IMR-90 (cell line): ENCODE measurements around the gene CIZ1. TPM values are rescaled to one million over a fixed set of nuclear protein-coding genes. Genes with fewer than 3 reads are reported as not detected.

Experiments used
- ATAC-seq: fragments of 200-7000 bp; cut with Tn5 transposase; 2 replicates; pipeline ENCODE4 v1.9.1; 2020; ENCODE audit warnings: low read depth, mild to moderate bottlenecking, moderate library complexity
- BruUV-seq: library from RNA; stranded (reverse); fragments of 400-500 nt; replicated peaks from 2 replicates; lab custom pipeline; 2021; lab: Mats Ljungman, UMichigan
- CTCF ChIA-PET: fragments of 300-600 bp; formaldehyde crosslinking; extraction: SDS; loops from one replicate; lab custom pipeline; 2021; ENCODE audit warnings: antibody characterized with exemption; lab: Yijun Ruan, JAX
- POLR2A ChIA-PET: fragments of 300-600 bp; sonication (Branson Sonifier 250); formaldehyde crosslinking; loops from one replicate; lab custom pipeline; 2022; ENCODE audit warnings: antibody characterized with exemption; ENCODE audit not compliant: unreplicated experiment; lab: Charles Lee
- DNase-seq: peaks from one replicate; pipeline ENCODE4 v3.0.0; 2013
- H2AFZ ChIP-seq: replicated peaks from 2 replicates; pipeline ENCODE3; 2013; ENCODE audit warnings: low read length, mild to moderate bottlenecking; ENCODE audit not compliant: poor library complexity
- H2AK5ac ChIP-seq: 2 replicates; pipeline ENCODE4 v1.6.1; 2013; ENCODE audit warnings: low read depth, low read length, inconsistent platforms
- H2AK9ac ChIP-seq: replicated peaks from 2 replicates; pipeline ENCODE3; 2013; ENCODE audit warnings: mild to moderate bottlenecking, low read depth, low read length, moderate library complexity; ENCODE audit not compliant: poor library complexity
- H2BK120ac ChIP-seq: 2 replicates; pipeline ENCODE4 v1.6.1; 2013; ENCODE audit warnings: low read depth, low read length, inconsistent platforms
- H2BK15ac ChIP-seq: 3 replicates; pipeline ENCODE4 v1.6.1; 2013; ENCODE audit warnings: low read depth, low read length, inconsistent platforms
- H2BK20ac ChIP-seq: 2 replicates; pipeline ENCODE4 v1.6.1; 2013; ENCODE audit warnings: low read depth, mild to moderate bottlenecking, inconsistent platforms, low read length, moderate library complexity
- H2BK5ac ChIP-seq: 2 replicates; pipeline ENCODE4 v1.6.1; 2013; ENCODE audit warnings: mild to moderate bottlenecking, low read depth, low read length, inconsistent platforms; ENCODE audit not compliant: poor library complexity, severe bottlenecking
- H3K14ac ChIP-seq: replicated peaks from 2 replicates; pipeline ENCODE4 v1.6.1; 2013; ENCODE audit warnings: low read depth, low read length, inconsistent platforms
- H3K18ac ChIP-seq: 2 replicates; pipeline ENCODE4 v1.6.1; 2013; ENCODE audit warnings: low read depth, low read length, control low read depth
- H3K23ac ChIP-seq: 2 replicates; pipeline ENCODE4 v1.6.1; 2013; ENCODE audit warnings: low read depth, low read length, inconsistent platforms
- H3K27ac ChIP-seq: 2 replicates; pipeline ENCODE4 v1.5.1; 2013; ENCODE audit warnings: mild to moderate bottlenecking, control low read depth, low read length; ENCODE audit not compliant: insufficient read depth
- H3K27me3 ChIP-seq: 2 replicates; pipeline ENCODE4 v1.6.1; 2013; ENCODE audit warnings: low read length; ENCODE audit not compliant: control insufficient read depth, insufficient read depth
- H3K36me3 ChIP-seq: 2 replicates; pipeline ENCODE4 v1.6.1; 2013; ENCODE audit warnings: low read length, mixed read lengths; ENCODE audit not compliant: control insufficient read depth, insufficient read depth
- H3K4ac ChIP-seq: 2 replicates; pipeline ENCODE4 v1.6.1; 2013; ENCODE audit warnings: low read depth, low read length, inconsistent platforms
- H3K4me1 ChIP-seq: 2 replicates; pipeline ENCODE4 v1.6.1; 2013; ENCODE audit warnings: low read length, mixed read lengths; ENCODE audit not compliant: control insufficient read depth, insufficient read depth
- H3K4me2 ChIP-seq: 2 replicates; pipeline ENCODE4 v1.6.1; 2013; ENCODE audit warnings: low read depth, mild to moderate bottlenecking, control low read depth, low read length, moderate library complexity
- H3K4me3 ChIP-seq: 2 replicates; pipeline ENCODE4 v1.5.1; 2013; ENCODE audit warnings: low read depth, mild to moderate bottlenecking, control low read depth, low read length, moderate library complexity; ENCODE audit not compliant: insufficient read depth
- H3K56ac ChIP-seq: 2 replicates; pipeline ENCODE4 v1.6.1; 2013; ENCODE audit warnings: low read length, inconsistent platforms; ENCODE audit not compliant: insufficient read depth; ENCODE audit errors: extremely low read depth
- H3K79me1 ChIP-seq, 2 experiments: 2 replicates each; pipeline ENCODE4 v1.6.1; 2013; ENCODE audit warnings: low read length in 2 of 2, inconsistent platforms in 1 of 2, low read depth in 1 of 2
- H3K9ac ChIP-seq: 2 replicates; pipeline ENCODE4 v1.6.1; 2013; ENCODE audit warnings: low read depth, low read length, control low read depth
- H3K9me1 ChIP-seq: 2 replicates; pipeline ENCODE4 v1.6.1; 2013; ENCODE audit warnings: low read length, inconsistent platforms; ENCODE audit not compliant: insufficient read depth
- H3K9me3 ChIP-seq: 2 replicates; pipeline ENCODE4 v1.6.1; 2013; ENCODE audit warnings: low read length; ENCODE audit not compliant: control insufficient read depth, insufficient read depth
- H4K20me1 ChIP-seq: 2 replicates; pipeline ENCODE4 v1.6.1; 2013; ENCODE audit warnings: low read length, inconsistent platforms; ENCODE audit not compliant: insufficient read depth
- H4K5ac ChIP-seq: 2 replicates; pipeline ENCODE4 v1.6.1; 2013; ENCODE audit warnings: mild to moderate bottlenecking, low read depth, low read length, control low read depth
- H4K8ac ChIP-seq, 2 experiments: 2 replicates each; pipeline ENCODE4 v1.6.1; 2013; ENCODE audit warnings: low read depth in 2 of 2, low read length in 2 of 2, control low read depth in 1 of 2, inconsistent platforms in 1 of 2
- H4K91ac ChIP-seq: 2 replicates; pipeline ENCODE4 v1.6.1; 2013; ENCODE audit warnings: low read depth, low read length, inconsistent platforms; ENCODE audit not compliant: insufficient read depth
- BHLHE40 ChIP-seq: fragments of 150-350 bp; IDR thresholded peaks from 2 replicates; pipeline ENCODE4 v1.6.1; 2016; ENCODE audit warnings: mild to moderate bottlenecking, low read depth, low read length
- CHD1 ChIP-seq: IDR thresholded peaks from 2 replicates; pipeline ENCODE4 v1.6.1; 2012; ENCODE audit warnings: low read depth, low read length, improper control_type of control experiment
- RFX5 ChIP-seq: IDR thresholded peaks from 2 replicates; pipeline ENCODE4 v1.8.0; 2012; ENCODE audit warnings: low read depth, mild to moderate bottlenecking, low read length, moderate library complexity
- WGBS, 2 experiments: methylation state at CpG; one replicate each; pipeline versions ENCODE4 v1.1.5 to v1.1.7; 2013; ENCODE audit warnings: missing lambda C conversion rate in 2 of 2; ENCODE audit not compliant: insufficient read length in 1 of 2; ENCODE audit errors: extremely low coverage in 2 of 2; 5-methylcytosine and 5-hydroxymethylcytosine counted together
- dilution Hi-C: fragments of 300-500 bp; cut with HindIII; formaldehyde crosslinking; loops from one replicate; pipeline ENCODE4 v1.14.3; 2018; ENCODE audit warnings: low sequenced_read_pairs; ENCODE audit not compliant: unreplicated experiment
- in situ Hi-C: fragments of 300-500 bp; cut with MboI; formaldehyde crosslinking; loops from 3 replicates; pipeline ENCODE4 v1.14.3; 2019; ENCODE audit warnings: low sequenced_read_pairs, inconsistent platforms, mixed read lengths
- intact Hi-C: fragments of 100-400 bp; cut with micrococcal nuclease; formaldehyde crosslinking; loops from 2 replicates; pipeline ENCODE4 v1.10.0; 2022
- polyA plus RNA-seq, 3 experiments: library from polyadenylated mRNA; depleted of rRNA; stranded (reverse); fragments of >200 nt; gene quantifications; 2 replicates each; pipeline ENCODE4 v1.2.3, GENCODE V29; 2012; ENCODE audit warnings: low replicate concordance in 1 of 3
- total RNA-seq: library from RNA; depleted of rRNA; stranded (reverse); fragments of >200 nt; gene quantifications from 2 replicates; pipeline ENCODE4 v1.2.3, GENCODE V29; 2012

The CIZ1 gene
- total and polyA plus RNA-seq, 2 of the 4 experiments (the other 2 are of a cell fraction), result 13.8 to 51.9 TPM

DNA sequence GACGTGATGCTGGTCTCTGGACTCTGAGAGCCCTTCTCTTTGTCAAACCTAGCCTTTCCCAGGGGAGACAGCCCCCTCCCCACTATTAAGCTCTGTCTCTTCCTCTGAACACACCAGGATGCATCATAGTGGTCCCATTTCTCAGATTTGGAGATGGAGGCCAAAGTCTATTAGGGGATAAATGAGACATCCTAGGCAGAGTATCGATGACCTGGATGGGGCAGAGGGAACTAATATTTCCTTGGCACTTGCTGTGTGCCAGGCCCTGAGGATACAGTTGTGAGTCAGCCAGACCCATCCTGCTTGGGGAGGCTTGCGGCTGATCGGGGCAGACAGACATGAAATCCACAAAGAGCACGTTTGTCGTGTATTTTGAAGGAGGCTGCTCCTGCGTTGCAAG, 17.0 kb upstream of the CIZ1 start:
- H3K4ac ChIP-seq, result no peak overlapping the region
- dilution Hi-C loops, result no loop called here
- intact Hi-C loops, result no loop called here
- peaks cover 0 to 4% of the 10 kb centered on the region in 2 experiments; a peak in 1 of 4 replicates for H3K79me1 ChIP-seq
- no peak for TF ChIP-seq RFX5
- no peak for TF ChIP-seq BHLHE40
- no peak for TF ChIP-seq CHD1
- no peak overlapping the region for H4K91ac ChIP-seq
- DNase-seq (no peak), ATAC-seq (no peak)
- H3K23ac ChIP-seq, result no peak overlapping the region
- no peak overlapping the region for H3K27ac ChIP-seq
- no peak overlapping the region for H3K4me2 ChIP-seq
- H3K4me3 ChIP-seq, result no peak overlapping the region
- H2BK5ac ChIP-seq, result no peak overlapping the region
- no peak overlapping the region for H2AK9ac ChIP-seq
- H4K5ac ChIP-seq, result no peak overlapping the region
- in situ Hi-C loops, result no loop called here
- H3K27me3 ChIP-seq, result no peaks in the 10 kb centered on the region
- peaks cover 2% of the 10 kb centered on the region; the same call in 1 of the 2 replicates for H3K4me1 ChIP-seq
- H3K9me1 ChIP-seq, result no peaks in the 10 kb centered on the region; the same call in 1 of the 2 replicates
- H2BK120ac ChIP-seq, result no peak overlapping the region
- ChIA-PET POLR2A (no interaction called here), CTCF (no interaction called here)
- no peaks in the 10 kb centered on the region for H4K20me1 ChIP-seq
- no peak overlapping the region for H2AFZ ChIP-seq
- no peaks in the 10 kb centered on the region for H3K36me3 ChIP-seq
- BruUV-seq, result no TSS peak
- H2BK20ac ChIP-seq, result no peak overlapping the region
- no peak overlapping the region for H3K18ac ChIP-seq
- H3K14ac ChIP-seq, result no peak overlapping the region
- H3K9ac ChIP-seq, result no peak overlapping the region
- no peak overlapping the region for H4K8ac ChIP-seq
- no peaks in the 10 kb centered on the region for H3K9me3 ChIP-seq
- WGBS, 2 experiments, result 98% methylated on average over 4 of the region's 7 CpGs; no CpG with 5 or more reads in 1 of the 2 experiments
- H2AK5ac ChIP-seq, result no peak overlapping the region
- no peak overlapping the region for H3K56ac ChIP-seq
- H2BK15ac ChIP-seq, result no peak overlapping the region
